Fibroblast of lung (primary cell): Measurements from ENCODE around the gene IL13RA1. TPM values are rescaled to one million over a fixed set of nuclear protein-coding genes. Genes with fewer than 3 reads are reported as not detected.

ENCODE experiments used
- DNase-seq, 2 donors: peaks; one replicate each; pipeline versions ENCODE4 v3.0.0 to v3.0.0-alpha.2; 2010; ENCODE audit warnings: low read depth in 2 of 2
- H2AFZ ChIP-seq: 2 replicates; pipeline ENCODE4 v1.5.1; 2012; ENCODE audit warnings: low read length, control low read depth, inconsistent platforms
- H3K27ac ChIP-seq: 2 replicates; pipeline ENCODE4 v1.5.1; 2011; ENCODE audit warnings: low read length, control low read depth; ENCODE audit not compliant: insufficient read depth
- H3K27me3 ChIP-seq: 2 replicates; pipeline ENCODE4 v1.5.1; 2011; ENCODE audit warnings: mild to moderate bottlenecking, low read length; ENCODE audit not compliant: control insufficient read depth, insufficient read depth
- H3K36me3 ChIP-seq: 2 replicates; pipeline ENCODE4 v1.5.1; 2011; ENCODE audit warnings: low read length; ENCODE audit not compliant: control insufficient read depth, insufficient read depth
- H3K4me1 ChIP-seq: 2 replicates; pipeline ENCODE4 v1.5.1; 2011; ENCODE audit warnings: low read length; ENCODE audit not compliant: control insufficient read depth, insufficient read depth; ENCODE audit errors: extremely low read depth
- H3K4me2 ChIP-seq: 2 replicates; pipeline ENCODE4 v1.5.1; 2011; ENCODE audit warnings: low read length, control low read depth; ENCODE audit not compliant: insufficient read depth; ENCODE audit errors: extremely low read depth
- H3K4me3 ChIP-seq, 4 experiments: fragments of 200-600 bp in 1 of 4; sonication (generic) in 1 of 4; replicated peaks in 1 of 4; 2 replicates each; pipeline ENCODE4 v1.5.1; 2011 to 2016; ENCODE audit warnings: low read length in 4 of 4, low read depth in 3 of 4, mild to moderate bottlenecking in 3 of 4, control low read depth in 2 of 4, inconsistent platforms in 1 of 4, mixed read lengths in 1 of 4; ENCODE audit not compliant: insufficient read depth in 1 of 4; ENCODE audit errors: control extremely low read depth in 1 of 4
- H3K79me2 ChIP-seq: 2 replicates; pipeline ENCODE4 v1.5.1; 2012; ENCODE audit warnings: mild to moderate bottlenecking, low read length, inconsistent platforms; ENCODE audit not compliant: control insufficient read depth, insufficient read depth
- H3K9ac ChIP-seq: 2 replicates; pipeline ENCODE4 v1.5.1; 2011; ENCODE audit warnings: mild to moderate bottlenecking, low read length, control low read depth; ENCODE audit not compliant: insufficient read depth
- H3K9me3 ChIP-seq: 2 replicates; pipeline ENCODE4 v1.5.1; 2012; ENCODE audit warnings: low read depth, low read length; ENCODE audit not compliant: control insufficient read depth, insufficient read depth
- H4K20me1 ChIP-seq: 2 replicates; pipeline ENCODE4 v1.5.1; 2011; ENCODE audit warnings: low read length; ENCODE audit not compliant: control insufficient read depth, insufficient read depth; ENCODE audit errors: extremely low read depth
- EZH2 ChIP-seq: IDR thresholded peaks from 2 replicates; pipeline ENCODE4 v1.5.1; 2012; ENCODE audit warnings: low read length, control low read depth, mild to moderate bottlenecking; ENCODE audit errors: missing control alignments
- polyA minus RNA-seq: library from RNA; depleted of rRNA, polyadenylated mRNA; stranded (reverse); fragments of >200 nt; gene quantifications from 2 replicates; pipeline ENCODE4 v1.2.3, GENCODE V29; 2011; ENCODE audit warnings: low replicate concordance
- polyA plus RNA-seq, 2 donors: library from polyadenylated mRNA; depleted of rRNA in 1 of 2; stranded (reverse) in 1 of 2; unstranded in 1 of 2; fragments of >200 nt; gene quantifications; 2 replicates each; pipeline ENCODE4 v1.2.1, GENCODE V29; 2011 to 2012; ENCODE audit warnings: missing spikeins in 1 of 2
- total RNA-seq: library from RNA; depleted of rRNA; stranded (reverse); fragments of >200 nt; gene quantifications from 2 replicates; pipeline ENCODE4 v1.2.1, GENCODE V29; 2014
- TF ChIP-seq, protein P1 (sequence below), 2 donors: IDR thresholded peaks in 1 of 2; conservative IDR thresholded peaks in 1 of 2; 1 replicate in 1 of 2; 2 replicates in 1 of 2; pipeline ENCODE4 v1.5.1; 2011 to 2012; ENCODE audit warnings: low read length in 2 of 2, control low read depth in 1 of 2, inconsistent platforms in 1 of 2, low read depth in 1 of 2, mild to moderate bottlenecking in 1 of 2

Gene IL13RA1
- total RNA-seq (54.2 and 67.4 TPM in 2 replicates), polyA plus RNA-seq (56.1 and 104 TPM in 2 replicates), polyA minus RNA-seq (9.3 and 14.9 TPM in 2 replicates)
- polyA plus RNA-seq (2012): 34.2 and 61.5 TPM in 2 replicates

DNA sequence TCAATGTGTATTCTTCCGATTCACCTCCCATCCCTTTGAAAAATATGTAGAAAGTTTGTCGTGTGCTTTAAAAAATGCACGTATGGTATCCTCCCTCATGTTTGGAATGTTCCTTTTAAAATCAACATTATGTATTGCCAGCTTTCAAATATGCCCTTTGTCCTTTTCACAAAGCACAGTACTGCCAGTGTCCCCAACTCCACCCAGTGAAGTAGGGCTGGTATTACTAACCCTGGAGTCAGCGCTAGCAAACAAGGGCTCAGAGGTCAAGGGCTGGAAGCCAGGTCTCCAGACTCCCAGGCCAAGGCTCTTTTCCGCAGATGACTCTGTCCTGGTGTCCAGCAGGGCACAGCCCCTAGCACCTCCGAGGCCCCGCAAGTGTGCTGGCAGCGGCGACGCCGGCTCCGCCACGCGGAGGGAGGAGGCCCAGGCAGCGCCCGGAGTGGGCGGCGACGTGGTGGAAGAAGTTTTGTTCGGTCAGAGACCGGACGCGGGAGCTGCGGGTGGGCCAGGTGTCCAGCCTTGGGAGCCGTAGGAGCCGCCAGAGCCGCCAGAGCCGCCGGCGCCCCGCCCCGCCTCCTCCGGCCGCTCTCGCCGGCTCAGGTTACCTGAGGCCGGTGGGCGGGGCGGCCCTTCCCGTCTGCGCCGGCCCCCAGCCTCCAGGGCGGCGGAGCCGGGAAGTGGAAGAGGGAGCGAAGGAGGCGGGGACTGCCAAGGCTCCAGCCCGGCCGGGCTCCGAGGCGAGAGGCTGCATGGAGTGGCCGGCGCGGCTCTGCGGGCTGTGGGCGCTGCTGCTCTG lies at the start of gene IL13RA1:
TSS of gene IL13RA1 (plus strand) at position 720 of the 799 bp plus-strand sequence. CDS start at position 753, 33 bp downstream.
- H3K4me3 ChIP-seq: peak within 1 kb of the TSS; percentile 37 to 69 (median 63)
- H3K9ac ChIP-seq: peak within 1 kb of the TSS; percentile 74
- peaks cover 6% of the 10 kb centered on the region for H3K79me2 ChIP-seq
- H3K4me2 ChIP-seq: peak within 1 kb of the TSS; percentile 78
- no peaks in the 10 kb centered on the region for H3K36me3 ChIP-seq
- H3K27me3 ChIP-seq: no peaks in the 10 kb centered on the region
- peaks cover 13% of the 10 kb centered on the region for H3K4me1 ChIP-seq
- H2AFZ ChIP-seq: peak within 1 kb of the TSS; percentile 20
- no peaks in the 10 kb centered on the region for H3K9me3 ChIP-seq
- H4K20me1 ChIP-seq: no peaks in the 10 kb centered on the region
- TF ChIP-seq, protein P1, sequence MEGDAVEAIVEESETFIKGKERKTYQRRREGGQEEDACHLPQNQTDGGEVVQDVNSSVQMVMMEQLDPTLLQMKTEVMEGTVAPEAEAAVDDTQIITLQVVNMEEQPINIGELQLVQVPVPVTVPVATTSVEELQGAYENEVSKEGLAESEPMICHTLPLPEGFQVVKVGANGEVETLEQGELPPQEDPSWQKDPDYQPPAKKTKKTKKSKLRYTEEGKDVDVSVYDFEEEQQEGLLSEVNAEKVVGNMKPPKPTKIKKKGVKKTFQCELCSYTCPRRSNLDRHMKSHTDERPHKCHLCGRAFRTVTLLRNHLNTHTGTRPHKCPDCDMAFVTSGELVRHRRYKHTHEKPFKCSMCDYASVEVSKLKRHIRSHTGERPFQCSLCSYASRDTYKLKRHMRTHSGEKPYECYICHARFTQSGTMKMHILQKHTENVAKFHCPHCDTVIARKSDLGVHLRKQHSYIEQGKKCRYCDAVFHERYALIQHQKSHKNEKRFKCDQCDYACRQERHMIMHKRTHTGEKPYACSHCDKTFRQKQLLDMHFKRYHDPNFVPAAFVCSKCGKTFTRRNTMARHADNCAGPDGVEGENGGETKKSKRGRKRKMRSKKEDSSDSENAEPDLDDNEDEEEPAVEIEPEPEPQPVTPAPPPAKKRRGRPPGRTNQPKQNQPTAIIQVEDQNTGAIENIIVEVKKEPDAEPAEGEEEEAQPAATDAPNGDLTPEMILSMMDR (conservative IDR thresholded peaks at IDR 0.05 in 1 of 2, IDR thresholded peaks at IDR 0.05 in 1 of 2; ENCODE audit: low read depth in 1 of 2, low read length in 2 of 2): no peak
- TF ChIP-seq EZH2: no peak
- H3K27ac ChIP-seq: peak within 1 kb of the TSS; percentile 80
- peak; percentile 76 to 83 for DNase-seq

DNA sequence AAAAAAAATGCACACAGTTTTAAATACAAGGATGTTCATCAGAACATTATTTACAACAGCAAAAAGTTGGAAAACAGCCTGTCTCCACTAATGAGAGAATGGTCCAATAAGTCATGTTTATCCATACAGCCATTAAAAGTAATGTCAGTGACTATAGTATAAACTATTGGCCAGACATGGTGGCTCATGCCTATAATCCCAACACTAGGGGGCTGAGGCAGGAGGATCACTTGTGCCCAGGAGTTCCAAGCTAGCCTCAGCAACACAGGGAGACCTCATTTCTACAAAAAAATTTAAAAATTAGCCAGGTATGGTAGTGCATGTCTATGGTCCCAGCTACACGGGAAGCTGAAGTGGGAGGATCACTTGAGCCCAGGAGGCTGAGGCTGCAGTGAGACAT lies 48.1 kb upstream of the IL13RA1 start:
- no peak overlapping the region for H3K27ac ChIP-seq
- no peak overlapping the region for H3K4me3 ChIP-seq

More for the DNA sequence above, 48.1 kb upstream of the IL13RA1 start:
- no peak for DNase-seq
- peaks cover 2% of the 10 kb centered on the region for H3K36me3 ChIP-seq
- no peaks in the 10 kb centered on the region for H3K9me3 ChIP-seq
- no peak overlapping the region for H3K9ac ChIP-seq
- no peak overlapping the region for H2AFZ ChIP-seq
- no peaks in the 10 kb centered on the region for H4K20me1 ChIP-seq
- no peaks in the 10 kb centered on the region for H3K4me1 ChIP-seq
- no peaks in the 10 kb centered on the region for H3K79me2 ChIP-seq
- no peak for TF ChIP-seq EZH2
- TF ChIP-seq, protein P1 (conservative IDR thresholded peaks at IDR 0.05 in 1 of 2, IDR thresholded peaks at IDR 0.05 in 1 of 2; ENCODE audit: low read depth in 1 of 2, low read length in 2 of 2): no peak
- no peak overlapping the region for H3K4me2 ChIP-seq
- H3K27me3 ChIP-seq: no peaks in the 10 kb centered on the region
